Renal cortical epithelial cell (primary cell): Measurements from ENCODE around the gene DLG2. TPM values are rescaled to one million over a fixed set of nuclear protein-coding genes. Genes with fewer than 3 reads are reported as not detected.
A peak's percentile ranks its signal among the peaks of the same experiment; 100 is the strongest.
"Not testable (repeated sequence)": the region's sequence is repeated elsewhere in the genome, so short reads cannot be mapped to it uniquely, and the experiment has no call there.

Experiments used
- DNase-seq: peaks from one replicate; pipeline ENCODE4 v3.0.0-alpha.2; 2011; ENCODE audit warnings: low read depth
- total RNA-seq: library from RNA; depleted of rRNA; stranded (reverse); fragments of >200 nt; gene quantifications from 2 replicates; pipeline ENCODE4 v1.2.3, GENCODE V29; 2014

DLG2 gene
- total RNA-seq, 1 donor from 2014 or later = 0.85 TPM

DNA sequence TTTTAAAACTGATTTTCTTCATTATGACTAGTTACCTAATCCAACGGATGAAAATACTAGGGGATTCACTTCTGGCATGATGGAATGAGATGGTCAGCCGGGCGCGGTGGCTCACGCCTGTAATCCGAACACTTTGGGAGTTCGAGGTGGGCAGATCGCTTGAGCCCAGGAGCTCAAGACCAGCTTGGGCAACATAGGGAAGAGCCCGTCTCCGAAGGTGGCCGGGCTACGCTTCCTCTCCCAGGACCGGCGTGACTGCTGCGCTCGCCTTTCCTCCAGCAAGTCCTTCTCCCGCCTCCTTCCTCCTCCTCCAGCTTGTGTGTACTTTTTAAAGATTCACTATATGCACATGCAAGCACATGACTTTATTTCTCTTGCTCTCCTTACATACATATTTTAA lies 1835.6 kb downstream of the DLG2 start:
- DNase-seq = no peak

DNA sequence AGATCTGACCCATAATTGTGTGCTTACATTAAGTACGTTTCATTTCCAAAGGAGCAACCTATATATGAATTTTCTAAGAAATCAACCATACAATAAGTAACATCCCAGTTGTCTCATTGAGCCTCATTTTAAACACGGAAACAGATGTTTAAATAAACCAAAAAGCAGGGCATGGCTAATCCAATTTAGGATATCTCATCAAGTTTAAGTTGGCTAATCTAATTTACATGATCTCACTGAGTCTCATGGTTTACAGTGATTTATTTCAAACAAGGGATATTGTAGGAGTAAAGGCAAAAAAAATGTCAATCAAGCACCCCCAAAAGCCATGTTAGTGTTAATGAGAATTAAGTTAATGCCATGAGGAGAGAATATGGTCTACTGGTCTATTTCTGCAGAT lies 1841.2 kb downstream of the DLG2 start:
- DNase-seq = no peak

GRCh38 chr11:83784419-83784818 lies 1842.7 kb downstream of the DLG2 start:
- DNase-seq = no peak

GRCh38 chr11:83782329-83782728 lies 1844.8 kb downstream of the DLG2 start:
- DNase-seq = no peak

- DNase-seq = no peak
These were observed 1847.3 kb downstream of the DLG2 start for GRCh38 chr11:83779876-83780275.

GRCh38 chr11:83778596-83778995 lies 1848.5 kb downstream of the DLG2 start:
- peak; percentile 4 for DNase-seq

DNA sequence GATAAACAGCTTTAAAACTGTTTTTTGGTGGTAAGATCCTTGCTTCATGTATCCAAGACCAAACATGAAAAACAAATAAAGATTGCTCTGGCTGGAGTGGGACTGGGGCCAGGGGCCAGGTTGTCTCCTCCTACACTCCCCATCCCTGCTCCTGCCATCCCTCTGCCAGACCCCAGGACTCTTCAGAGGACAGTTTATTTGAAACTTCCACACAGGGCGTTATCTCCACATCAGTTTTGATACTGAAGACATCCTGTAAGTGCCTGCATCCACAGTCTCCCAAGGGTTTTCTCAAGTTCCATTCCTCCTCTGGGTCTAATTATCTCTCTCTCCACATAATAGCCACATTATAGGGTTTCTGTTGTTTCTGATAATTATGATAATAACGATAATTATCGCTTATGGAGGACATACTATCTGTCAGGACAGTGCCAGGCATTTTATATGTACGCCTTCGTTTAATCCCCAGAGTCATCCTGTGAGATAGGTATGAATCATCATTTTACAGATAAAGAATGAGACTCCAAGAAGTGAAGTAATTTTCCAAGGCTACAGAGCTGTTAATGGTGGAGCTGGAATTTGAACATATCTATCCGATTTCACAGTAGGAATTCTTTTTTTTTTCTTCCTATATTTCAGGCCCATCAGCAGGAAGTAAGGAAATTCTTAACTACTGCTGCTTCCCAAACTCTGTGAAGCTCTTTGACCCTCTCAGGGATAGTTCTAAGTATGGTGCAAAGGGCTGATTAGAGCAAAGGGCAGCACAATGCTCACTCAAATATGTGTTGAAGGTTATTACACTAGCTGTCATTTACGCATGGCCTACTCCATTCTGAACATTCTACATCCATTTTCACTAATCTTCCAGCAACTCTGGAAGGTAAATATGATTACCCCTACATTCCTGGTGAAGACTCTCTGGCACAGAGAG lies 1852.9 kb downstream of the DLG2 start:
- no peak for DNase-seq

GRCh38 chr11:83768489-83768888 lies 1858.7 kb downstream of the DLG2 start:
- DNase-seq = no peak

GRCh38 chr11:83766932-83767331 lies 1860.2 kb downstream of the DLG2 start:
- no peak for DNase-seq

- no peak for DNase-seq
These were observed 1862.5 kb downstream of the DLG2 start for GRCh38 chr11:83764643-83765042.

GRCh38 chr11:83760932-83761331 lies 1866.2 kb downstream of the DLG2 start:
- DNase-seq = no peak

GRCh38 chr11:83759148-83759547 lies 1868.0 kb downstream of the DLG2 start:
- DNase-seq = no peak

GRCh38 chr11:83751041-83751440 lies 1876.1 kb downstream of the DLG2 start:
- no peak for DNase-seq

DNA sequence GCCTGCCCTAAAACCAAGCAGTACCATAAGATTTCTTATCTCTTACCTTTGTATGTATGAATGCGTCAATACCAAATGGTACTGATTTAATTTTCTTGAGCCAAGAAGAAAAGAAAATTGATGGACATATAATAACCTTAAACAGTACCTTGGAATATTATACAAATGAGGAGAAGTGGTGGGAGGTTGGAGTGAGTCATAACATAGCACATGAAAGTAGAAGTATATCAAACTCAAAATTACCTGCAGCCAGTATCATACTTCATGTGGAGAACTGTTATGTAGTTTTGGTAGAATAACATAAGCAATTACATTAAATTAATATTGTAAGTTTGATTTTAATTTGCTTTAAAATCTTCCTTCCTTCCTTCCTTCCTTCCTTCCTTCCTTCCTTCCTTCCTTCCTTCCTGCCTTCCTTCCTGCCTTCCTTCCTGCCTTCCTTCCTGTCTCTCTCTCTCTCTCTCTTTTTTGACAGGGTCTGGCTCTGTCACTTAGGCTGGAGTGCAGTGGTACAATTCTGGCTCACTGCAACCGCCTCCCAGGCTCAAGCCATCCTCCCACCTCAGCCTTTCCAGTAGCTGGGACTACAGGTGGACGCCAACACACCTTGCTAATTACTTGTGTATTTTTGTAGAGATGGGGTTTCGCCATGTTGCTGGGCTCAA lies 1880.1 kb downstream of the DLG2 start:
- DNase-seq = no peak

DNA sequence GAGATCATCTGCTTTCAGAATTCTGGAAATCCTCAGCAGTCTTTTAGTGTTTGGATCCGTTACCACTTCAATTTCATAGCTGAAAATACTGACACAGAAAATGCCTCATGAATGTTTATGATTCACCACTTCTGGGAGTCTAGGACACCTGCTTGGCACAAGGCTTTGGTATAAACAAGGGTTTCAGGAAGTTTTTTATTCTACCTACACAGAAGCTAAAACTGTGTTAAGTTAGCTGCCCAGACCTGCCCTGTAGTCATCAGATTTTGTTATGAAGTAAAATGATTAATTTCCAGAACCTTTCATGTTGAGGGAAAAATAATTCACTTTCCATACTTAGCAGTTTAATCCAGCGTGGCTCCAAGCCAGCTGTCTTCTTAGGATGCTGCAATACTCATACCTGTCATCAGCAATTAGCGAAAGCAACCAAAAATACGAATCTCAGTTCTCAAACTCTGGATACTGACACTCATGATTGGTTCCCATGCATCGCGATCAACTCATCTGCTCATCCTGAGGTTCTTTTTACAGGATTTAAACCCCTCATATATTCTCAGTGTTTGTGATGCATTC lies 1882.4 kb downstream of the DLG2 start:
- DNase-seq = no peak

- no peak for DNase-seq
These were observed 1890.5 kb downstream of the DLG2 start for GRCh38 chr11:83736684-83737083.

GRCh38 chr11:83734120-83734519 lies 1893.0 kb downstream of the DLG2 start:
- DNase-seq = no peak

GRCh38 chr11:83731288-83731687 lies 1895.9 kb downstream of the DLG2 start:
- not testable (repeated sequence) for DNase-seq

DNA sequence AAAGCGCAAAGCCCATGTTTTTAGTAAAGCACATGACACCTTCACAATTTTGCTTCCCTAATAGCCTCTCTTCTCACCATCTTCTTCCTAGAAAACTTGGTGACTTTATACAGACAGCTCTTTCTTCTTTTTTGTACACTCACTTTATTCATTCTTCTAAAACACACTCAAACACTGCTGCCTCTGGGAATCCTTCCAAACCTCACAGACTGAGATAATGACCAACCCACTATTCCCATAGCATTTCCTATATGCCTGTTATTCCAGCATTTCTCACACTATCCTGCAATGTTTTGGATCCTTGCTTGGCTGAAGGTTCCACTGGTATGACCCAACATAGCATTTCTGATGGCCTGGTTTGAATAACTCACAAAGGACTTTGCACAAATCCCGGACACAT lies 1898.9 kb downstream of the DLG2 start:
- no peak for DNase-seq

GRCh38 chr11:83727251-83727650 lies 1899.9 kb downstream of the DLG2 start:
- no peak for DNase-seq

GRCh38 chr11:83726316-83726715 lies 1900.8 kb downstream of the DLG2 start:
- DNase-seq = no peak

DNA sequence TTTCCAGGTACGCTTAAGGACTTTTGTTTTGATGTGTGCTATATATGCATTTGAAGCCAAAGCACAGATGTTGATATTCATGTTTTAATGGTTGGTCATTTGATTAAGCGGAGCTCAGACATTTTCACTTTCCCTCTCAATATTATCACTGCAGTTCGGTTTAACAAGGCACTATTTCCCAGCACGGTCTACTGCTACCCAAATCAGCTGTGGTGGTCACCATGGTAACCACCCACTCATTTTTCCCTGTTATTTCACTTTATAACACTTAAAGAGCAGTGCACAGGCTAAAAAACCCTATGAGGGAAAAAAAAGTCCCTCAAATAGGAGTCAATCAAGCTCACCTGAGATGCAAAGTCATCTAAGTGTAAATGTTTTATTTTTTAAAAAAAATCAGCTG lies 1901.4 kb downstream of the DLG2 start:
- DNase-seq = no peak

DNA sequence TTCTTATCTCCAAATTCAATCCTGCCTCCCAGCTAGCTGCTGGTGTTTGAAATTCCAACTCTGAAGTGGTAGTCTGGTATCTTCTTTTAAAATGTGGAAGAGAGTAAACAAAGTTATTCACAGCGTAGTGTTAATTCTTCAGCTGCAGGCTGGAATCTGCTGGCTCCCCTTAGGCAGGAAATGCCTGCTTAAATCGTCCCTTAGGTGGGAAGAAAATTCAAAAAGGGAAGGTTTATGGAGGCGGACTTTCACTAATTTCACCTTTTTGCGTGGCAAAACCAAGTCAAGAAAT lies 1901.9 kb downstream of the DLG2 start:
- DNase-seq = no peak
